GM19438 (cell line): ENCODE measurements around the gene NCOA7.
A peak's percentile ranks its signal among the peaks of the same experiment; 100 is the strongest.
"Not testable (repeated sequence)": the region's sequence is repeated elsewhere in the genome, so short reads cannot be mapped to it uniquely, and the experiment has no call there.

ENCODE experiments used
- ATAC-seq: cut with Tn5 transposase; IDR thresholded peaks from one replicate; pipeline ENCODE4 v1.9.1; 2021; ENCODE audit warnings: low read depth; ENCODE audit not compliant: unreplicated experiment

The NCOA7 gene

GRCh38 chr6:125753937-125754259, 36.9 kb upstream of the NCOA7 start:
- no peak for ATAC-seq

- no peak for ATAC-seq
Measured at GRCh38 chr6:125754566-125754965, 36.2 kb upstream of the NCOA7 start.

- no peak for ATAC-seq
Measured at GRCh38 chr6:125759184-125759902, 31.4 kb upstream of the NCOA7 start.

- ATAC-seq = no peak
Measured at GRCh38 chr6:125759959-125760457, 30.8 kb upstream of the NCOA7 start.

- no peak for ATAC-seq
Measured at GRCh38 chr6:125764121-125764671, 26.6 kb upstream of the NCOA7 start.

GRCh38 chr6:125765944-125766343, 24.8 kb upstream of the NCOA7 start:
- no peak for ATAC-seq

GRCh38 chr6:125766641-125767040, 24.1 kb upstream of the NCOA7 start:
- ATAC-seq = no peak

- ATAC-seq = no peak
Measured at GRCh38 chr6:125769147-125769783, 21.5 kb upstream of the NCOA7 start.

- ATAC-seq = no peak
Measured at GRCh38 chr6:125773387-125774341, 17.1 kb upstream of the NCOA7 start.

GRCh38 chr6:125776107-125776826, 14.5 kb upstream of the NCOA7 start:
- ATAC-seq = not testable (repeated sequence)

GRCh38 chr6:125779924-125780539, 10.7 kb upstream of the NCOA7 start:
- ATAC-seq = peak; percentile 79

- ATAC-seq = peak; percentile 74
Measured at GRCh38 chr6:125780540-125781313, 10.0 kb upstream of the NCOA7 start.

GRCh38 chr6:125781314-125781868, 9.4 kb upstream of the NCOA7 start:
- peak; percentile 40 for ATAC-seq

- no peak for ATAC-seq
Measured at GRCh38 chr6:125784365-125784764, 6.4 kb upstream of the NCOA7 start.

- ATAC-seq = no peak
Measured at GRCh38 chr6:125787791-125788190, 3.0 kb upstream of the NCOA7 start.

GRCh38 chr6:125789167-125789566, 1.6 kb upstream of the NCOA7 start:
- no peak for ATAC-seq

GRCh38 chr6:125789576-125790357, 993 bp upstream of the NCOA7 start:
- ATAC-seq = peak; percentile 28
